SK-N-SH (cell line): Measurements from ENCODE around the gene GAMT.

ENCODE experiments used
- CHD2 ChIP-seq: fragments of 150-350 bp; IDR thresholded peaks from 2 replicates; pipeline ENCODE4 v1.6.1; 2018; ENCODE audit warnings: low read length; ENCODE audit not compliant: partially characterized antibody
- GABPA ChIP-seq: IDR thresholded peaks from 2 replicates; pipeline ENCODE4 v1.4.0; 2012; ENCODE audit warnings: low read depth, mild to moderate bottlenecking
- POLR2AphosphoS5 ChIP-seq: IDR thresholded peaks from 2 replicates; pipeline ENCODE4 v1.6.1; 2012; ENCODE audit warnings: low read depth, low read length
- RFX5 ChIP-seq: IDR thresholded peaks from 2 replicates; pipeline ENCODE4 v1.6.1; 2012; ENCODE audit warnings: mild to moderate bottlenecking, improper control_type of control experiment, low read length
- SMC3 ChIP-seq: IDR thresholded peaks from 2 replicates; pipeline ENCODE4 v1.6.1; 2012; ENCODE audit warnings: low read depth, low read length, improper control_type of control experiment
- TAF1 ChIP-seq: IDR thresholded peaks from 2 replicates; pipeline ENCODE4 v1.6.1; 2012; ENCODE audit warnings: low read depth, mild to moderate bottlenecking, low read length, moderate library complexity, borderline replicate concordance
- YY1 ChIP-seq: IDR thresholded peaks from 2 replicates; pipeline ENCODE4 v1.4.0; 2012; ENCODE audit warnings: low read depth, mild to moderate bottlenecking
- TF ChIP-seq, protein P1 (sequence below): fragments of 200-600 bp; sonication (generic); IDR thresholded peaks from 2 replicates; pipeline ENCODE4 v1.6.1; 2017; ENCODE audit warnings: antibody characterized with exemption, mild to moderate bottlenecking, moderate library complexity
- TF ChIP-seq, protein P2 (sequence below): IDR thresholded peaks from 2 replicates; pipeline ENCODE4; 2012
- TF ChIP-seq, protein P3 (sequence below): IDR thresholded peaks from 2 replicates; pipeline ENCODE4 v1.4.0; 2012; ENCODE audit warnings: low read depth

GRCh38 chr19:1421958-1422305 is 20.6 kb upstream of the GAMT start:
- TF ChIP-seq SMC3 = no peak
- no peak for TF ChIP-seq YY1
- TF ChIP-seq, protein P1, sequence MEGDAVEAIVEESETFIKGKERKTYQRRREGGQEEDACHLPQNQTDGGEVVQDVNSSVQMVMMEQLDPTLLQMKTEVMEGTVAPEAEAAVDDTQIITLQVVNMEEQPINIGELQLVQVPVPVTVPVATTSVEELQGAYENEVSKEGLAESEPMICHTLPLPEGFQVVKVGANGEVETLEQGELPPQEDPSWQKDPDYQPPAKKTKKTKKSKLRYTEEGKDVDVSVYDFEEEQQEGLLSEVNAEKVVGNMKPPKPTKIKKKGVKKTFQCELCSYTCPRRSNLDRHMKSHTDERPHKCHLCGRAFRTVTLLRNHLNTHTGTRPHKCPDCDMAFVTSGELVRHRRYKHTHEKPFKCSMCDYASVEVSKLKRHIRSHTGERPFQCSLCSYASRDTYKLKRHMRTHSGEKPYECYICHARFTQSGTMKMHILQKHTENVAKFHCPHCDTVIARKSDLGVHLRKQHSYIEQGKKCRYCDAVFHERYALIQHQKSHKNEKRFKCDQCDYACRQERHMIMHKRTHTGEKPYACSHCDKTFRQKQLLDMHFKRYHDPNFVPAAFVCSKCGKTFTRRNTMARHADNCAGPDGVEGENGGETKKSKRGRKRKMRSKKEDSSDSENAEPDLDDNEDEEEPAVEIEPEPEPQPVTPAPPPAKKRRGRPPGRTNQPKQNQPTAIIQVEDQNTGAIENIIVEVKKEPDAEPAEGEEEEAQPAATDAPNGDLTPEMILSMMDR = no peak
- TF ChIP-seq, protein P2, sequence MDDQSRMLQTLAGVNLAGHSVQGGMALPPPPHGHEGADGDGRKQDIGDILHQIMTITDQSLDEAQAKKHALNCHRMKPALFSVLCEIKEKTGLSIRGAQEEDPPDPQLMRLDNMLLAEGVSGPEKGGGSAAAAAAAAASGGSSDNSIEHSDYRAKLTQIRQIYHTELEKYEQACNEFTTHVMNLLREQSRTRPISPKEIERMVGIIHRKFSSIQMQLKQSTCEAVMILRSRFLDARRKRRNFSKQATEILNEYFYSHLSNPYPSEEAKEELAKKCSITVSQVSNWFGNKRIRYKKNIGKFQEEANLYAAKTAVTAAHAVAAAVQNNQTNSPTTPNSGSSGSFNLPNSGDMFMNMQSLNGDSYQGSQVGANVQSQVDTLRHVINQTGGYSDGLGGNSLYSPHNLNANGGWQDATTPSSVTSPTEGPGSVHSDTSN = no peak
- TF ChIP-seq CHD2 = no peak
- TF ChIP-seq RFX5 = no peak
- no peak for TF ChIP-seq TAF1
- TF ChIP-seq POLR2AphosphoS5 = no peak
- TF ChIP-seq, protein P3, sequence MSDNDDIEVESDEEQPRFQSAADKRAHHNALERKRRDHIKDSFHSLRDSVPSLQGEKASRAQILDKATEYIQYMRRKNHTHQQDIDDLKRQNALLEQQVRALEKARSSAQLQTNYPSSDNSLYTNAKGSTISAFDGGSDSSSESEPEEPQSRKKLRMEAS = no peak
- no peak for TF ChIP-seq GABPA
